ENCODE data around the gene CHST15. TPM values are rescaled to one million over a fixed set of nuclear protein-coding genes. Genes with fewer than 3 reads are reported as not detected.

The CHST15 gene
- total and polyA plus RNA-seq, 2 donors from 2014 or later: 2.8 to 39.7 TPM

- peaks cover 0 to 11% (median 0%) of the 10 kb centered on the region in 3 donors for H3K4me1 ChIP-seq (ENCODE audit: control insufficient read depth in 2 of 3, insufficient read depth in 2 of 3, low read depth in 1 of 3, low read length in 3 of 3)
- FAIRE-seq (no peak), DNase-seq (peak in 1 of 5 donors; percentile 37)
- intact Hi-C loops (cut with DNase I): no loop called here
- no peak overlapping the region for H3K9ac ChIP-seq (ENCODE audit: low read length in 3 of 3)
- H3K9me3 ChIP-seq (ENCODE audit: control insufficient read depth in 2 of 3, insufficient read depth in 1 of 3, low read length in 3 of 3): no peaks in the 10 kb centered on the region
- peaks cover 0 to 5% (median 0%) of the 10 kb centered on the region in 3 donors for H3K36me3 ChIP-seq (ENCODE audit: control insufficient read depth in 2 of 3, insufficient read depth in 3 of 3, low read length in 3 of 3)
- H3K27ac ChIP-seq (ENCODE audit: low read depth in 2 of 2, low read length in 2 of 2): peak overlapping the region in 1 of 2 donors; percentile 37
- H3K4me3 ChIP-seq (ENCODE audit: low read length in 3 of 3): no peak overlapping the region
- no peaks in the 10 kb centered on the region for H3K27me3 ChIP-seq (ENCODE audit: control insufficient read depth, insufficient read depth, low read length)
- TF ChIP-seq CTCF (IDR thresholded peaks at IDR 0.05; ENCODE audit: borderline replicate concordance, extremely low read depth, insufficient read depth): no peak
These were observed 56.1 kb downstream of the CHST15 start for GRCh38 chr10:124037286-124037685.

GRCh38 chr10:124036746-124037145 is 56.7 kb downstream of the CHST15 start:
- intact Hi-C loops (cut with DNase I): no loop called here
- DNase-seq (peak in 1 of 5 donors; percentile 13), FAIRE-seq (no peak)
- Histone ChIP-seq H3K4me1 (ENCODE audit: control insufficient read depth in 2 of 3, insufficient read depth in 2 of 3, low read depth in 1 of 3, low read length in 3 of 3) (peaks cover 0 to 11% (median 0%) of the 10 kb centered on the region in 3 donors), H3K9ac (ENCODE audit: low read length in 3 of 3) (no peak overlapping the region), H3K36me3 (ENCODE audit: control insufficient read depth in 2 of 3, insufficient read depth in 3 of 3, low read length in 3 of 3) (peaks cover 0 to 5% (median 0%) of the 10 kb centered on the region in 3 donors), H3K27me3 (ENCODE audit: control insufficient read depth, insufficient read depth, low read length) (no peaks in the 10 kb centered on the region), H3K9me3 (ENCODE audit: control insufficient read depth in 2 of 3, insufficient read depth in 1 of 3, low read length in 3 of 3) (no peaks in the 10 kb centered on the region), H3K4me3 (ENCODE audit: low read length in 3 of 3) (no peak overlapping the region), H3K27ac (ENCODE audit: low read depth in 2 of 2, low read length in 2 of 2) (no peak overlapping the region)
- no peak for TF ChIP-seq CTCF (IDR thresholded peaks at IDR 0.05; ENCODE audit: borderline replicate concordance, extremely low read depth, insufficient read depth)

GRCh38 chr10:124035928-124036558 is 57.4 kb downstream of the CHST15 start:
- TF ChIP-seq CTCF (IDR thresholded peaks at IDR 0.05; ENCODE audit: borderline replicate concordance, extremely low read depth, insufficient read depth): no peak
- H3K9ac ChIP-seq (ENCODE audit: low read length in 3 of 3): no peak overlapping the region
- H3K27me3 ChIP-seq (ENCODE audit: control insufficient read depth, insufficient read depth, low read length): no peaks in the 10 kb centered on the region
- DNase-seq (peak in 3 of 5 donors; percentile 37 to 89 (median 55)), FAIRE-seq (no peak)
- no peaks in the 10 kb centered on the region for H3K9me3 ChIP-seq (ENCODE audit: control insufficient read depth in 2 of 3, insufficient read depth in 1 of 3, low read length in 3 of 3)
- no peak overlapping the region for H3K27ac ChIP-seq (ENCODE audit: low read depth in 2 of 2, low read length in 2 of 2)
- no peak overlapping the region for H3K4me3 ChIP-seq (ENCODE audit: low read length in 3 of 3)
- peaks cover 0 to 11% (median 0%) of the 10 kb centered on the region in 3 donors for H3K4me1 ChIP-seq (ENCODE audit: control insufficient read depth in 2 of 3, insufficient read depth in 2 of 3, low read depth in 1 of 3, low read length in 3 of 3)
- H3K36me3 ChIP-seq (ENCODE audit: control insufficient read depth in 2 of 3, insufficient read depth in 3 of 3, low read length in 3 of 3): peaks cover 0 to 5% (median 0%) of the 10 kb centered on the region in 3 donors
- intact Hi-C loops (cut with DNase I): no loop called here
